DMS 273 (cell line): ENCODE results near the gene KIRREL3.
A peak's percentile ranks its signal among the peaks of the same experiment; 100 is the strongest.

ENCODE experiments used
- DNase-seq: peaks from one replicate; lab custom pipeline; 2025; ENCODE audit not compliant: unreplicated experiment; lab: John Stamatoyannopoulos, UW

Gene KIRREL3

GRCh38 chr11:126682590-126682989 is 318.0 kb downstream of the KIRREL3 start:
- DNase-seq = no peak

DNA sequence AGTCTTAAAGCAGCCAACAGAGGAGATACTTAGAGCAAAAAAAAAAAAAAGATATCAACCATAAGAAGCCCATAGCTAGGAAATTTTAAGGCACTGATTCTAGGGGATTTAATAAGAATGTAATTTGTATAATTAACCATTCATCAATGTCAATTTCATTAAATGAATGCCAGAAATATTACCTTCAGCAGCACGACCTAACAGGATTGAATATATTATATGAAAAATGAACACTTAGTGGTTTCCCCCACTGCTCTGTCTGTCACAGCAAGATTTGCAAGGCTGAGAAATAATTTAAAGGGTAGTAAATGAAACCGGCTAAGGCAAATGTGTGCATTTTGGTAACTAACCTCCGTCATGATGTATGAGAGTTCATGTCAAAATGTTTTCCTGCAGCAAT is 319.9 kb downstream of the KIRREL3 start:
- DNase-seq = no peak

GRCh38 chr11:126680131-126680530 is 320.4 kb downstream of the KIRREL3 start:
- DNase-seq = peak; percentile 18

DNA sequence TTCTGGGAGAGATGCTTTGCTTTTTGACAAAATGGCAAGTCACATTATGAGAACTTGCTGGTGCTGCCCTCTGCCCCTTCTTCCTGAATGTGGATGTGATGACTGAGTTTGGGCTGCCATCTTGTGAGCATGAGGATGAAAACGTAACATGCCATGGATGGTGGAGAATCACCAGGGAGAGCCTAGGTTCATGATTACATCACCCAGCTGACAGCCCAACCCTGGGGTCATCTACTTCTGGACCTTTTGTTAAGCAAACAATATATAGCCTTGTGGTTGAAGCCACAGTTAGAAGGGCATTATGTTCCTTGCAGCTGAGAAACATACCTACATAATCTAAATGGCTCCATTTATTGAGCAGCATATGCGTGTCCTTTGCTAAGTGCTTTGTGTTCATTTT is 321.5 kb downstream of the KIRREL3 start:
- DNase-seq = no peak

GRCh38 chr11:126676536-126676935 is 324.0 kb downstream of the KIRREL3 start:
- DNase-seq = no peak

GRCh38 chr11:126673319-126673718 is 327.3 kb downstream of the KIRREL3 start:
- no peak for DNase-seq

DNA sequence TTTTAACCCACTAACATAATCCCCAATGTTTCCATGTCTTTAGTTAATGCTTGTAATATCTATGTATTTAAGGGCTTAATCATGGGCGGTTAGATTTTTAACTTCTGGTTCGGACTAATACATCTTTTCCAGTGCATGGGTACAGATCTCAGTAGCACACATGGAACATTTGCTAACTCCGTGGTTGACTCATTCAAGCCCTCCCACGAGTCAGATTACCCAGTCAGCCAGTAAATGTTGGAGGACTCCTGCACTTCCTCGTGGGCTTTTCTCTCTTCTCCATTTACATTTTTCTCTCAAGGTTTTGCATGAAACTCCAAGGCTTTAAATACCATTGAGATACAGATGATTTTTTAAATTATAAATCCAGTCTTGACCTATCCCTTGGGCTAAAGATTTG is 331.2 kb downstream of the KIRREL3 start:
- DNase-seq = no peak

- no peak for DNase-seq
These were observed 335.9 kb downstream of the KIRREL3 start for GRCh38 chr11:126664643-126665042.

DNA sequence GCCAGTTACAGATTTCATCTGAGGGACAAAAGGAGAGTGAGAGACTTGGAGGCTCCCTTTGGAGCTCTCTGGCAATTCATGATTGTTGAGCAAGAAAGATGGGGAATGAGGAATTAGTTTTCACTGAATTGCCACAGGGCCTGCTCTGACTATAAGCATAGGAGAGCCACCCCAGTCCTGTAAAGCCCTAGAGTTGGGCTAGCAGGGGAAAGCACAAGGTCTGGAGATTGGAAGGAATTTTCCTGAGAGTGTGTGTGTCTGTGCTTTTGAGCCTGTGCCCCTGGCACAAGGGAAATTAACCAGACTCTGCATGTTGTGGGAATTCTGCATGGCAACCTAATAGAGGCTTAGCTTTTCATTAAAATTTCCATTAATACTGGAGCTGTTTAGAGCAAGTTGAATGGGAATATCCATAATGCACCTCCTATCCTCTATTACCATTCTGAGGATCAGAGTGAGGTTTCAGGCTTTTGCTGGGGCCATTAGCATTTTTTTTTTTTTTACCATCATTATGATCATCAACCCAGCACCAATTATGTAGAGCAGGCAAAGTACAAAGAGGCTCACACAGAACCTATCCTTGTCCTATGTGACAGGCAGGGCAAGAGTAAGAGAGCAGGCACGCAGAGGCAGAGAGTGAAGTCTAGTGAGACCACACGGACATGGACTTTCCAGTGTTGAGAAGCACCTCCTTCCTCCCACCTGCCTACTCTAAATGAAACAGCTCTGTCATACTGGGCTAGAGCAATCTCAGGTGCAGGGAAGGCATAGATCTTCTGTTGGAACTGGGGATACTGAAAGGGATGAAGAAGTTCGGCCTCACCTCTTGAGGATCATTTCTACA is 336.6 kb downstream of the KIRREL3 start:
- no peak for DNase-seq

GRCh38 chr11:126662035-126662790 is 338.4 kb downstream of the KIRREL3 start:
- peak; percentile 4 for DNase-seq

DNA sequence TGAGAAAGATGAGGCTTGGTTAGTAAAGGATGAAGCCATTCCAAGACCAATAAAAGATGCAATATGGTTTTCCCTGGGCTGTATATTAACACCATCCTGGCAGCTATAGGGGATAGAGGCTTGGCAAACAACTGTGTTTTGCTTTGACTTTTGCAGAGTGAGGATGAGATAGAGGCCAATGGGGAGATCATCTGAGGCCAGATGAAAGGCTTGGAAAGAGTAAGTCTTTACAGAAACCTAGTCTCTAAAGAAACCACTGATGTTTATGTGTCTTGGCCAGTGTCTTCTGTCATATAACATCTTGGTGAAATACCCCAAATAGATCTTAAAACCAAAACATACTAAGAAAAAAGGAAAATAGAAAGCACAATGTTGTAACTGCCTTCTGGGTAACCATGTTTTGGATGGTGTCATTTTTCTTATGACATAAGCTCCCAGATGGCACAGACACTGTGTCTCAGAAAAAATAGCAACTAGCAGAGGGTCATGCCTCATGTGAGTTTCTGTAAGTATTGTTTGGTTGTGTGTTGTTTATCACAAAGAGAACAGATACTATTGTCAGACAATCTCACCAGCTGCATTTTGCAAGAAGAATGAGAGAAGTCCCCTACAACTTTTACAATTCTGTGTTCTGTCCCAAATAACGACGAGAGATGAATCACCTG is 339.7 kb downstream of the KIRREL3 start:
- peak; percentile 50 for DNase-seq

DNA sequence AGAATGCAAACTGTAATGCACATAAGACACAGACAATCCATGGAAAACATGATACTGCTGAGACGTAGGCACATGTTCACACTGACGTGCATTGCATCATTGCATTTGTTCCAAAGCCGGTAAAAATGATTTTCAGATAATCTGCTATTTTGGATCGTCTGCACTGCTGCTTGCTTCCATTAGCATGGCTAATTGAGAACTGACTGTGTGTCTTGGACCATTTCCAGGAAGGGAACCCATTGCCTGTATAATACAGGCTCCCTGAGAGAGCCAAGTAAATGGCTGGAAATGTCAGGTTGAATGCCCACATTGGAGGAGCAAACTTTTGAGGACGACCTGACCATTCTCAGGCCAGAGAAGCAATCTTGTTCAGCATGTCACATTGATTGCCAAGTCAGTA is 340.2 kb downstream of the KIRREL3 start:
- peak; percentile 32 for DNase-seq

DNA sequence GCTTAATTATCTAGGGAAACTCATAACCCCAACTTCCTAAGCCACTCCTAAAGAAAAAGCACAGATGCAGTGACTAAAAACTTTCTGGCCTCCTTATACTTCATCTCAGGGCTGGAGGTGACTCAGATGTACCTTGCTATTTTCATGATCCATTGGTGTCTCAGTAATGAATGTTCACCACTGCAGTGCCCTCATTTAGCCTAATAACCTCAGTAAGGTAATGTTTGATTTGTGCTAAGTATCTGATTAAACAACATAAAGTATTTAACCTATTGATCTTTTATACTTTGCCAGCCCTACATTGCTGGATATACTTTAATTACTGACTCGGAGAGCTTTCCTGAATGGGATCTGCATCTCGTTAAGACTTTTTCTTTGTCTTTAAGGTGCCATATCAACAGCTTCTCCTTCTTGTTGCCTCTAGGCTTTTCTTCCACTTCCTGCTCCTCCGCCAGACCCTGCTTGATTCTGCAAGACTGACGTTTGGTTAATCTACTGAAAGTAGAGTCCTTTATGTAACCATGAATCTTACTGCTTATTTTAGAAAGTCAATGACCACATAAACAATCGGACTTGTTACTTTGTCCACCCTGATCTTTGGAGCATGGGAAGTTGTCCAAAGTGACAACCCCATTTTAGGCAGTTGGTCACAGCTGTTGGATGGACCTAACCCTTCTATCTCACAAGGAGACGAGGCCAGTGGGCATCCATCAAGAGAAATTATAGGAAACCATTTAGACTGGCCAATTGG is 342.1 kb downstream of the KIRREL3 start:
- no peak for DNase-seq

GRCh38 chr11:126655807-126656128 is 344.8 kb downstream of the KIRREL3 start:
- DNase-seq = no peak

- DNase-seq = no peak
These were observed 345.4 kb downstream of the KIRREL3 start for GRCh38 chr11:126654886-126655806.

DNA sequence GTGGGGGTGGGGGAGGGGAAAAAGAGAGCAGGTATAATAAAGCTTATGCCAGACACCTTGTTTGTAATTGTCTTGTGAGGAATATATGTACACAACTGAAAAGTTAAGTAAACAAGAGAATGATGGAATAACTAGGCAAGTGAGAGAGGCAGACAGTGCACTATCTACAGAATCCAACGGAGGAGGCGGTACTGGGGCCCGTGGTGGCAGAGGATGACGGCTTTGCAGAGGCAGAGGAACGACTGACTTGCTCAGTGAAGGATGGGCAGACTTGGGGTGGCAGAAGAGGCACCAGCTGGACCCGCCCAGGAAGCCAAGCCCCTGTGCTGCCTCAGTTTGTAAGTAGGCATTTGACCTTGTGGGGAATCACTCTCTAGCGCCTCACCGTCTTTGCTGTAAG is 347.5 kb downstream of the KIRREL3 start:
- DNase-seq = no peak

DNA sequence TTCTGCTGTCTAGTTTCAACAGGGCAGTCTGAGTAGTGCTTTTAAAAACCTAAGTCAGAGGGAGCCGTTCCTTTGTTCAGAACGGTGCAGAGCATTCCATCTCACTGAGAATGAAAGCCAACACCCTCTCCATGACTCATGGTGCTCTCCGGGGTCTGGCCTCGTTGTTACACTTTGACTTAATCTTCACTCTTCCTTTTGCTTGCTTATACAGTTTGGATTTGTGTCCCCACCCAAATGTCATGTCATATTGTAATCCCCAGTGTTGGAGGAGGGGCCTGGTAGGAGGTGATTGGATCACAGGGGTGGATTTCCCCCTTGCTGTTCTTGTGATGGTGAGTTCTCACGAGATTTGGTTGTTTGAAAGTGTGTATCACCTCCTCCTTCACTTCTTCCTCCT is 352.8 kb downstream of the KIRREL3 start:
- DNase-seq = no peak

DNA sequence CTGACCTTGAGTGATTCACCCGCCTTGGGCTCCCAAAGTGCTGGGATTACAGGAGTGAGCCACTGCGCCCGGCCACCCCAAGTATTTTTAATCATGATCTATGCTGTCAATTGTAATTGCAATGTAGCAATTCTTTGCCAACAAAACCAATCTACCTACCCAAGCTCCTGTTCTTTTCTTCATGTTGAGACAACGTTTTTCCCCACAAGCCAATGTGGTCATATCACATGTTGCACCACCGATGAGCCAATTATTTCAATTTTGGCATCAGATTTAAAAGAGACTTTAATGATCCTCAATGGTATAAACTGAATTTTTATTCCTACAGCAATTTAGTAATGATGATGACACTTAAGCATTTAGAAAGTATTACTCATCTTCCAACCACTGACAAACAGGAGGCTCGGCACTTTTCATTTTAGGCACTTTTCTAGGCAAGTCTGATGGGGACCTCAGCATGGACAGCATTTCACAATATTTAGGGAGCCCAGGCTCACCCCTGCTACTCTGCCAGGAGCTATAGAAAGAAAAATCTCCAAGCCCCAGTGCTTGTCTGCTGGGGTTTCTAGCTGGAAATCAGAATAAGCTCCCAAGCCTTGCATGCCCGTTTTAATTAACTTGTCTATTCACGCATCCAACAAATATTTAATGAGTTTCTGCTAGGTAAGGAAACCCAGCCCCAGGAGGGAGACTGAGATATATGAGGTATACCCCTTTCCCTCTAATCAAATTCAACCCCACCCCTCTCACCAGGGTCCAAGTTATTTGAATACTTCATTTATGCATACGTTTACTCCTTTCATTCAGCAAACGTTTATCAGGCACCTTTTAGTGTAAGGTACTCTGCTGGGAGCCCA is 353.6 kb downstream of the KIRREL3 start:
- DNase-seq = no peak

DNA sequence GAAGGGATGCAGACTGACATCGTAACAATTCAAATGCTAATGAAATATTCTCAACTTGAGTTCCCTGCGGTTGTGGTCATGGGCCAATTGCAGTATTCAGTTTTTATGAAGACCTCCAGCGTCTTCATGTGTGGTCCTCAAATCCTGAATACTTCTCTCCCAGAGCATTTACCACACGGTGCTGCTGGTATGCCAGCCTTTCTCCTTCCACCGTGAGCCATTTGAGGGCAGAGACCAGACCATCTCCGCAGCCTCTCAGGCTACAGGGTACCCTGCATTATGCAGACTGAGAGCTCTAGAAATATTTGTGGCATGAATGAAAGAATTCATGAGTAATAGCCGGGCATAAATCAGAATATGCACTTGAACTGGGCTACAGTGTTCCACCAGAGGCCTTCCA is 355.4 kb downstream of the KIRREL3 start:
- no peak for DNase-seq
